Astrocyte (in vitro differentiated cells and primary cell): ENCODE results near the gene CHST2. TPM values are rescaled to one million over a fixed set of nuclear protein-coding genes. Genes with fewer than 3 reads are reported as not detected.

Source experiments
- DNase-seq: peaks from one replicate; pipeline ENCODE4 v3.0.0-alpha.2; 2010; ENCODE audit warnings: low read depth
- FAIRE-seq: peaks from 2 replicates; lab custom pipeline; 2011; peaks lifted over from hg19 to GRCh38; lab: Jason Lieb, UNC
- H2AFZ ChIP-seq: 2 replicates; pipeline ENCODE4 v1.6.0; 2012; ENCODE audit warnings: low read depth, low read length, inconsistent platforms
- H3K27ac ChIP-seq: 2 replicates; pipeline ENCODE4 v1.5.1; 2011; ENCODE audit warnings: low read depth, low read length, inconsistent platforms
- H3K27me3 ChIP-seq: 2 replicates; pipeline ENCODE4 v1.6.0; 2011; ENCODE audit warnings: low read length, inconsistent platforms; ENCODE audit not compliant: insufficient read depth
- H3K36me3 ChIP-seq: 2 replicates; pipeline ENCODE4 v1.5.1; 2011; ENCODE audit warnings: low read length, inconsistent platforms; ENCODE audit not compliant: insufficient read depth
- H3K4me1 ChIP-seq: 2 replicates; pipeline ENCODE4 v1.5.1; 2011; ENCODE audit warnings: low read length, inconsistent platforms; ENCODE audit not compliant: insufficient read depth
- H3K4me2 ChIP-seq: 2 replicates; pipeline ENCODE4 v1.6.0; 2012; ENCODE audit warnings: low read length, inconsistent platforms
- H3K4me3 ChIP-seq: 2 replicates; pipeline ENCODE4 v1.5.1; 2011; ENCODE audit warnings: low read depth, mild to moderate bottlenecking, low read length, inconsistent platforms; ENCODE audit not compliant: insufficient read depth
- H3K79me2 ChIP-seq: 2 replicates; pipeline ENCODE4 v1.6.0; 2012; ENCODE audit warnings: mild to moderate bottlenecking, low read length, inconsistent platforms; ENCODE audit not compliant: insufficient read depth
- H3K9ac ChIP-seq: 2 replicates; pipeline ENCODE4 v1.6.0; 2012; ENCODE audit warnings: mild to moderate bottlenecking, low read length, inconsistent platforms
- H3K9me3 ChIP-seq: 2 replicates; pipeline ENCODE4 v1.5.1; 2012; ENCODE audit warnings: low read depth, mild to moderate bottlenecking, low read length, inconsistent platforms; ENCODE audit not compliant: insufficient read depth
- H4K20me1 ChIP-seq: 2 replicates; pipeline ENCODE4 v1.6.0; 2012; ENCODE audit warnings: low read length, inconsistent platforms; ENCODE audit not compliant: insufficient read depth
- H3K27ac Mint-ChIP-seq: one replicate; pipeline ENCODE4 v1.8.0; 2021; ENCODE audit warnings: mild to moderate bottlenecking, mixed read lengths; ENCODE audit not compliant: unreplicated experiment
- H3K27me3 Mint-ChIP-seq: one replicate; pipeline ENCODE4 v1.8.0; 2021; ENCODE audit warnings: low read depth, mixed read lengths; ENCODE audit not compliant: unreplicated experiment
- H3K36me3 Mint-ChIP-seq: one replicate; pipeline ENCODE4 v1.8.0; 2021; ENCODE audit warnings: low read depth, mixed read lengths; ENCODE audit not compliant: unreplicated experiment
- H3K4me1 Mint-ChIP-seq: one replicate; pipeline ENCODE4 v1.8.0; 2021; ENCODE audit warnings: low read depth, mixed read lengths; ENCODE audit not compliant: unreplicated experiment
- H3K4me3 Mint-ChIP-seq: one replicate; pipeline ENCODE4 v1.8.0; 2021; ENCODE audit warnings: mild to moderate bottlenecking, moderate library complexity, mixed read lengths; ENCODE audit not compliant: unreplicated experiment
- H3K9me3 Mint-ChIP-seq: one replicate; pipeline ENCODE4 v1.8.0; 2021; ENCODE audit warnings: mild to moderate bottlenecking, mixed read lengths; ENCODE audit not compliant: unreplicated experiment
- EZH2 ChIP-seq: IDR thresholded peaks from 2 replicates; pipeline ENCODE4 v1.6.1; 2012; ENCODE audit warnings: mild to moderate bottlenecking, low read length, inconsistent platforms; ENCODE audit not compliant: insufficient read depth
- total RNA-seq: library from RNA; stranded (reverse); gene quantifications from 2 replicates; pipeline ENCODE4 v1.2.1, GENCODE V29; 2021
- TF ChIP-seq, protein P1 (sequence below): IDR thresholded peaks from 2 replicates; pipeline ENCODE4 v1.5.1; 2011; ENCODE audit warnings: low read depth, mild to moderate bottlenecking, inconsistent platforms, low read length, moderate library complexity; ENCODE audit not compliant: insufficient read depth

Gene CHST2
- total RNA-seq, 1 donor from 2014 or later: 13.4 TPM

DNA sequence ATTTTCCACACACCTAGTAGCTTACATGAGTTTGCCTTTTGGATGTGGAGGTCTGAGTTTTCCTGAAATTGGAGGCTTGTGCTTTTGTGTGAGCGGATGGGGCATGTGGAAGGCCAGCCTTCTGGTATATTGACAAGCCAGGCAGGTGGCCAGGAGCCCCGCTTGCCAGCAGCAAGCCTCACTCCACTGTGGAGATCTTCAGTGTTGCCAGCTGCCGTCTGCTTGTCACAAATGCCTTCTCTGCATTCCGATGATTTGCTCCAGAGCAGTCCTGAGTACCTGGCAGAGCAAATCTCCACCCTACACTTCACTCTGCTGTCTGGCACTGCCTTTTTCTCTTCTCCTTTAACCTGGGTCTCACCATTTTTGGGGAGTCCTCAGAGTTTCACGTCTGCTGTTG is 29.1 kb upstream of the CHST2 start:
- Mint-ChIP-seq H3K9me3 (no peaks in the 10 kb centered on the region), H3K4me1 (no peaks in the 10 kb centered on the region), H3K27me3 (peaks cover 8% of the 10 kb centered on the region), H3K36me3 (no peaks in the 10 kb centered on the region), H3K27ac (no peak overlapping the region), H3K4me3 (no peak overlapping the region)
- Histone ChIP-seq H3K9me3 (no peaks in the 10 kb centered on the region), H3K27me3 (no peaks in the 10 kb centered on the region), H3K79me2 (no peaks in the 10 kb centered on the region), H3K9ac (no peak overlapping the region), H4K20me1 (no peaks in the 10 kb centered on the region), H3K27ac (no peak overlapping the region), H3K4me3 (no peak overlapping the region), H3K4me2 (no peak overlapping the region), H2AFZ (no peak overlapping the region), H3K4me1 (no peaks in the 10 kb centered on the region), H3K36me3 (no peaks in the 10 kb centered on the region)
- no peak for DNase-seq
- TF ChIP-seq EZH2: no peak
- TF ChIP-seq, protein P1, sequence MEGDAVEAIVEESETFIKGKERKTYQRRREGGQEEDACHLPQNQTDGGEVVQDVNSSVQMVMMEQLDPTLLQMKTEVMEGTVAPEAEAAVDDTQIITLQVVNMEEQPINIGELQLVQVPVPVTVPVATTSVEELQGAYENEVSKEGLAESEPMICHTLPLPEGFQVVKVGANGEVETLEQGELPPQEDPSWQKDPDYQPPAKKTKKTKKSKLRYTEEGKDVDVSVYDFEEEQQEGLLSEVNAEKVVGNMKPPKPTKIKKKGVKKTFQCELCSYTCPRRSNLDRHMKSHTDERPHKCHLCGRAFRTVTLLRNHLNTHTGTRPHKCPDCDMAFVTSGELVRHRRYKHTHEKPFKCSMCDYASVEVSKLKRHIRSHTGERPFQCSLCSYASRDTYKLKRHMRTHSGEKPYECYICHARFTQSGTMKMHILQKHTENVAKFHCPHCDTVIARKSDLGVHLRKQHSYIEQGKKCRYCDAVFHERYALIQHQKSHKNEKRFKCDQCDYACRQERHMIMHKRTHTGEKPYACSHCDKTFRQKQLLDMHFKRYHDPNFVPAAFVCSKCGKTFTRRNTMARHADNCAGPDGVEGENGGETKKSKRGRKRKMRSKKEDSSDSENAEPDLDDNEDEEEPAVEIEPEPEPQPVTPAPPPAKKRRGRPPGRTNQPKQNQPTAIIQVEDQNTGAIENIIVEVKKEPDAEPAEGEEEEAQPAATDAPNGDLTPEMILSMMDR: no peak
- no peak for FAIRE-seq

DNA sequence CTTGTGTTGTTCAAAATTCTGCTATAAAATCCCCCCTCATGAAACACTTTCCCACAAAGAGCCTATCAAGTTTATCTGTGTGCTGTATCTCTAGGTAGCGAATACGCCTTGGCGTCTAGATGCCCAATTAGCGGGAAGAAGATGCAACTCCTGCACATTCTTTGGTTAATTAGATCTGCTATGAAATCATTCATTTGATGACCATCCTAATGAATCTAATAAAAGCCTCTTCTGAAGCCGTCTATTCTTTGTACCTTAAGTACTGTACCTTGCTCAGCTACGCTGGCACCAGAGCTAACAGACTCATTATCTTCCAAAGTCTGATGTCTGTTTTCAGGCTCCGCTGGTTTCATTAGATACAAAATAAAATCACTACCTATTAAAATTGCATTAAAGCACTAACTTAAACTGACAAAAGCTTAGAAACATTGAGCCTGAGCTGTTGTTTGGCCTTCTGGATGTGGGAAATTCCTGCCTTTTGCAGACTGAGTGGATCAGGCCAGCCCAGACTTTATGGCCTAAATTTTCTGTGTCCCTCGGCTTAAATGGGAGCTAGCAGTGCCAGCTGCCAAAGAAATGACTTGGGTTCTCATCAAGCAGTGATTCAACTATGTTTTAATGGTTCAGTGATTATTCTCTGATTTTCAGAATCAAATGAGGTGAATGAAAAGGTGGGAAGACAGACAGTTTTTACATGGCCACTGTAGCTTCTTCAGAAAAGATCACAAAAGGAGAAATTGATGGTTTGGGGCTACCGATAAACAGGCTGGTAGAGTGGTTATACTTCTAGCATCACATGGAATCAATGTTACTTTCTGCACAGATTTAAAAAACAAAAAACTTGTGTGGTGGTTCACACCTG is 28.4 kb upstream of the CHST2 start:
- no peak overlapping the region for H2AFZ ChIP-seq
- TF ChIP-seq EZH2: no peak
- TF ChIP-seq, protein P1: no peak
- H3K9me3 Mint-ChIP-seq: peaks cover 2% of the 10 kb centered on the region
- no peak overlapping the region for H3K27ac ChIP-seq
- H3K9me3 ChIP-seq: no peaks in the 10 kb centered on the region
- no peak for DNase-seq
- H3K4me2 ChIP-seq: no peak overlapping the region
- no peak overlapping the region for H3K4me3 ChIP-seq
- peaks cover 8% of the 10 kb centered on the region for H3K27me3 Mint-ChIP-seq
- H3K9ac ChIP-seq: no peak overlapping the region
- H3K4me1 ChIP-seq: no peaks in the 10 kb centered on the region
- H3K36me3 Mint-ChIP-seq: no peaks in the 10 kb centered on the region
- H4K20me1 ChIP-seq: no peaks in the 10 kb centered on the region
- H3K27me3 ChIP-seq: no peaks in the 10 kb centered on the region
- H3K4me1 Mint-ChIP-seq: no peaks in the 10 kb centered on the region
- no peak for FAIRE-seq
- H3K36me3 ChIP-seq: no peaks in the 10 kb centered on the region
- H3K79me2 ChIP-seq: no peaks in the 10 kb centered on the region
- no peak overlapping the region for H3K27ac Mint-ChIP-seq
- H3K4me3 Mint-ChIP-seq: no peak overlapping the region

DNA sequence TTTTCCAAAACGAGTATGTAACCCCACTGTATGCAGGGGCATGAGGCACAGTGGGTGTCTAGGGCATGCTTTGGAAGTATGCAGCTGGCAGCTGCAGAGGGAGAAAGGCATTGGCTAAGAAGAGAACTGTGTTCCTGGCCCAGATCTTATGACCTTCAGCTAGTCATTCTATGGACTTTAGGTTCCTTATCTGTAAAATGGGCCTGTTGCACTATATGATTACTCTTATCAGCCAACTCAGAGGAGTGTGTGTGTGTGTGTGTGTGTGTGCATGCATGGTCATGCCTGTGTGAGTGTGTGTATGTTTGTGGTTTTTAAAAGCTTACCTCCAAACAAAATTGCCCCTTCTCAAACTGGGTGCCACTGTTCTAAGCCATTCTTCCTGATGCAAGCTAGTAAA is 27.4 kb upstream of the CHST2 start:
- H4K20me1 ChIP-seq: no peaks in the 10 kb centered on the region
- no peak overlapping the region for H2AFZ ChIP-seq
- H3K4me3 ChIP-seq: no peak overlapping the region
- Mint-ChIP-seq H3K27me3 (peaks cover 8% of the 10 kb centered on the region), H3K4me3 (no peak overlapping the region), H3K4me1 (no peaks in the 10 kb centered on the region), H3K9me3 (peaks cover 2% of the 10 kb centered on the region), H3K27ac (no peak overlapping the region), H3K36me3 (no peaks in the 10 kb centered on the region)
- H3K9ac ChIP-seq: no peak overlapping the region
- H3K79me2 ChIP-seq: no peaks in the 10 kb centered on the region
- H3K4me1 ChIP-seq: no peaks in the 10 kb centered on the region
- no peaks in the 10 kb centered on the region for H3K36me3 ChIP-seq
- H3K27me3 ChIP-seq: no peaks in the 10 kb centered on the region
- no peak overlapping the region for H3K27ac ChIP-seq
- no peaks in the 10 kb centered on the region for H3K9me3 ChIP-seq
- FAIRE-seq (no peak), DNase-seq (no peak)
- TF ChIP-seq EZH2: no peak
- TF ChIP-seq, protein P1: no peak
- no peak overlapping the region for H3K4me2 ChIP-seq
